T follicular helper cell (primary cell): Measurements from ENCODE around the gene AMDHD2.

Experiments
- DNase-seq: peaks from one replicate; pipeline ENCODE4 v3.0.0-alpha.2; 2020; ENCODE audit warnings: low read depth

The AMDHD2 gene

DNA sequence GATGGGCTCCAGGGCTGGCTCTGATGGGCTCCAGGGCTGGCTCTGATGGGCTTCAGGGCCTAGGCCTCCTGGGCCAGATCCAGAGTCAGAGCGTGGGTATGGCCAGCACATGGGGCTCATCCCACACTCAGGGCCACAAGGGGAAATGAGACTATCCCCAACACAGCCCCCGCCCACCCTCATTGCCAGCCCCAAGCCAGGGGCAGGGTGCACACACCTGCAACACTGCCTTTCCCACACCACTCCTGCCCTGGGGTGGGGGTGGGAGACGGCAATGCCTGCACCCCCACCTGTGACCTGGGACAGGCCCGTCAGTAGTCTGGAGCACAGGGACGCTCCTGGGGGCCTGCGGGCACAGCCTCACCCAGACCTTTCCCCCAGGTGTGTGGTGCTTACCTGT, 20.7 kb upstream of the AMDHD2 start:
- no peak for DNase-seq

DNA sequence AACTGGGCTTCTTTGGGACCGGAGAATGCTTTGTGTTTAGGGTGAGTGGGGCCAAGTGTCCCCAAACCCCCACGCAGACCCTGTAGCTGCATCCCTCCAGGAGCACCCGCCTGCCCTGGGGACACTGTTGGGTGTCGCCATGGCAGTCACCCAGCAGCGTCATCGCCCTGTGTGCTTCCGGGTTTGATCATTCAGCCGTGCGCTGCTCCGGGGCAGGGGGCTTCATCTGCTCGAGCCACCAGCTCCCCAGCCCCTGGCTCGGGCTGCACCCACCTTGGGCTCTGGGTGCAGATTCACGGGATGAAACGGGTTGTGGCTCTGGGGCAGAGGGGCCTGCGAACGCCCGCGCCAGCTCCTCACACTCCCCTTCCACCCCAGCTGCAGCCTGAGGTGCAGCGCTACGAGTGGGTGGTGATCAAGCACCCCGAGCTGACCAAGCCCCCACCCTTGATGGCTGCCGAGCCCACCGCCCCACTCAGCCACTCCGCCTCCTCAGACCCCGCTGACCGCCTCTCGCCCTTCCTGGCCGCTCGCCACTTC, 20.2 kb upstream of the AMDHD2 start:
- DNase-seq: no peak

DNA sequence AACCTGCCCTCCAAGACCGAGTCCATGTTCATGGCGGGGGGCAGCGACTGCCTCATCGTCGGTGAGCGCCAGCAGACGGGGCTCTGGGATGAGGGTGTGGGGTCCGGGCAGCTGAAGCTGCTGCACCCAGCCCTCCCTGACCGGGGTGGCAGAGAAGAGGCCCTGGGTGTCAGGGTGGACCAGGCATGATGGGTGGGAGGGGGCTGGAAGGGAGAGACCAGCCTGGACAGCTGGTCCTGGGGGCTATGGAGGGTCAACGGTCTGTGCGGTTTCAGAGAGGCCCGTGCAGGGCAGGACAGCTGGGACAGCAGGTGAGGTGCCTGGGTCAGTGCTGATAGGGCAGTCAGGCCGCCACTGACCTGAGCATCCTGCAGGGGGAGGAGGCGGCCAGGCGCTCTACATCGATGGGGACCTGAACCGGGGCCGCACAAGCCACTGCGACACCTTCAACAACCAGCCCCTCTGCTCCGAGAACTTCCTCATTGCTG, 19.7 kb upstream of the AMDHD2 start:
- no peak for DNase-seq

DNA sequence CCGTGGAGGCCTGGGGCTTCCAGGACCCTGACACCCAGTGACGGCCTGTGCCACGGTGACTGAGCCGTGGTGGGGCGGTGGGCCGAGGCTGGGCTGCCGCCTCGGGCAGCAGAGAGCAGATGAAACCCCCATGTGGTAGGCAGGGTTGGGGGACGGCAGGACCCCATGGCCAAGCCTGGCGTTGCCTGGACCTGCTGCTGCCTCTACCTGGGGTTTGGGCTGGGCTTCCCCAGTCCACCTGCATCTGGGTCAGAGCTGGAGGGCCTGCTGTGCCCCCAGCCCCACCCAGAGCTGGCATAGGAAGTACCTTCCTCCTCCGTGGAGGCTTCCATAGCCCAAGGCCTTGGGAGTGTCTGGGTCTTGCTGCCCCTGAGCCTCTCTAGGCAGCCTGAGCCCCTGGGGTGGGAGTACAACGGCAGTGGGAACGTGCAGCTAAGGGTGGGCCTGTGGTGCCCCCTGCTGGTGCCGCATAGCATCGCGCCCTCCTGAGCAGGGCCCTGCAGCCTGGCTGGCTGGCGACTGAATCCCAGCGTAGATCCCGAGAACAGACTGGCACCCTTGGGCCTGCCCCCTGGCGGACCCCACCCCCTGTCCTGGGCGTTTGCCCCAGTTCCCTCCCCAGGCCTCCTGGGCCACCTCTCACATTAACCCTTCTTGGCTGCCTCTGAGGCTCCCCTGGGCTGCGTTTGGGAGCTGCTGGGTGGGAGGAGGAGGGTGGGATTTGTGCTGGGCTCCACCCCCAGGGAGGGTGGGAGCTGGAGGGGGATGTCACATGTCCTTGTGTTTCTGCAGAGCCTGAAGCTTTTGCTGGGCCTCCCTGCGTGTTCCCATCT, 19.0 kb upstream of the AMDHD2 start:
- DNase-seq: peak; percentile 69

DNA sequence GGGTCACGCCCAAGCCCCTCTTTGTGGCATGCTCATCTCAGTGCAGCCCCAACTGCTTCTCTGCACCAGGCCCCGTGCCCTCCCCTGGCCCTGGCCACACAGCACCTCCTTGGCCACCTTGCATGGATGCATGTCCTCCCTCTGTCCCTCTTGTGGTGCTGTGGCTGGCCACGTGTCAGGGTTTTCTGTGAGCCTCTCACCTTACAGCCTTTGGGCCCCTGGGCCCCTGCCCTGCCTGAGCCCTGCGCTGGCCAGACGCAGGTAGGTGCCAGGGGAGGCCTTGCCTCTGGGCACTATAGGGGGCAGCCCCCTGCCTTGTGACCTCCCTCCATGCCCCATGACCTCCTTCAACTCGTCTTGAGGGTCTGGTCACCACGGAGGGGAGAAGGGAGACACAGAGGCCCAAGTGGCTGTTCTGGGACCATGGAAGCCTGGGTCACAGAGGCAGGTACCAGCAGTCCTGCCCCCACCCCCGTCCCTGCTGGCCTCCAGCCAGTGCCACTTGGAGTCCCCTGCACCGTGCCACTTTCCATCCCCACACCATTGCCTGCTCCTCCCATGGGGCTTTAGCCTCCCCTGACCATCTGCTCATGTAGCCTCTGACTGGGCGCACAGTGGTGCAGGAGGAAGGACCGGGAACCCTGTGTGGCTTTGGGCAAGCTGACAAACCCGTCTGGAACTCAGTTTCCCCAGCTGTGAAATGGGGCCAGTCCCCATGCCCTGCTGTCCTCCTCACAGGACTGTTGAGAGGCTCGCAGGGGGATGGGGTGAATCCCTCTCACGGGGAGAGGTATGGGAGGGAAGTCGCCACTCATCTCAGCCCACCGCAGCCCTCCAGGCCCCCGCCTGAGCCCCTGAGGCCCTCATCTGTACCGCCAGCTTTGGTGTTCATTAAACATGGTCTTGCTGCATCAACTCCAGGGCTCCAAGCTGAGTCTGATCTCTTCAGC, 17.9 kb upstream of the AMDHD2 start:
- DNase-seq: no peak

DNA sequence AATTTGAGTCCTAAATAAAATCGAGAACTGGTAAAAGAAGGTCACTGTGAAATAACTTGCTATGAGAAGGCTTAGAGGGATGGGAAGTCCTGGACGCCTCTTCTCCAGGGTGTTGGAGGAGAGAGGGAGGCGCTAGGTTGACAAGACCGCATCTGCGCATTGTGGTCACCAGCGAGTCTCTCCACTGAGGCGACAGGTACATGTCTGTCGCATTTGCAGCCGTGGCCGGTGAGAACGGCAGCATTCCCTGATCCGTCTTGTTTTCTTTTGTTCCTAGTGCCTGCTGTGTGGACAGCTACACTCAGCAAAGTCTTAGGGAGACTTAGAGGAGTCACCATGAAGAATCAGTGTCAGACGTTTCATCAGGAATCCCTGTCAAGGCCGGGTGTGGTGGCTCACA, 14.5 kb upstream of the AMDHD2 start:
- no peak for DNase-seq

DNA sequence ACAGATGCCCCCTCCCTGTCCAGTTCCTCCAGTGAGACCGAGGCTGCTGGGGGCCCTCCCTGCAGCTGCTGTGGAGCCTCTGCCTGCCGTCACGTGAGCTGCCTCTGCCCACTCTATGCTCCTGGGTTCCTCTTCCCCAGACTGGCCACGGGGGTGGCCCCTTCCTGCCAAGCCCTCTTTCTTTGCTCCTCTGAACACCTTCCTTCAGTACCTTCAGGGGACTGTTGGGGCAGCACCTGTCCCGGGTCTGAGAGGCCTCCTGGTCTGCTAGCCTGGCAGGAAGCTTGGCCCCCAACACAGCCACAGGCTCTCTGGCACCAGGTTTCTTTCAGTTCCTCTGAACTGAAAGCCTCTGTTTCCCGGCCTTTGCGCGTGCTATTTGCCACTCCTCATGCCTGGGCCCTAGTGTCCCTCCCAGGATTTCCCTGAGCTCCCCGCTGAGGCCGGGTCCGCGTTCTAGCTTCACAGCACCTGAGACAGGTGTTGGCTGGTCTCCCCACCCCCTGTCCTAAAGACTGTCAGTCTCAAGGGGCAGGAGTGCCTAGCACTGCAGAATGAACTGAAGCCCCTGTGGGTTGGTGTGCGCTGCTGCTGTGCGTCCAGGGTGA, 13.0 kb upstream of the AMDHD2 start:
- no peak for DNase-seq

DNA sequence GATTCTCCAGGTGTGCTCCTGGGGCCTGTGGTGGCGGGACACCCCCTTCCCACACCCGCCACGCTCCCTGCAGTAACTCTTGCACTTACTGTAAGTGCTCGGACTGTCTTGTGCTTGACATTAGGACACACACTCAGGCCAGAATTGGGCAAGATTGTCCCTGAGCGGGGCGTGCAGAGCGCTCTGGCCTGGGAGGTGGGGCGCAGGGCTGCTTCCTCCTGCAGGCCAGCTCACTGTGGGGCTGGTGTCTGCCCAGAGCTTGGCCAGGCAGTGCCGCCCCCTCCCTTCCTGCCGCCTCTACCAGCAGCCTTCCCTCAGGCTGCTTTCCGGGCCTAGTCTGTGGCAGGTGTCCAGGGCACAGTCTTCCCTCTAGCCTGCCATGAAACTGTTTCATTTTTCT, 12.5 kb upstream of the AMDHD2 start:
- no peak for DNase-seq

DNA sequence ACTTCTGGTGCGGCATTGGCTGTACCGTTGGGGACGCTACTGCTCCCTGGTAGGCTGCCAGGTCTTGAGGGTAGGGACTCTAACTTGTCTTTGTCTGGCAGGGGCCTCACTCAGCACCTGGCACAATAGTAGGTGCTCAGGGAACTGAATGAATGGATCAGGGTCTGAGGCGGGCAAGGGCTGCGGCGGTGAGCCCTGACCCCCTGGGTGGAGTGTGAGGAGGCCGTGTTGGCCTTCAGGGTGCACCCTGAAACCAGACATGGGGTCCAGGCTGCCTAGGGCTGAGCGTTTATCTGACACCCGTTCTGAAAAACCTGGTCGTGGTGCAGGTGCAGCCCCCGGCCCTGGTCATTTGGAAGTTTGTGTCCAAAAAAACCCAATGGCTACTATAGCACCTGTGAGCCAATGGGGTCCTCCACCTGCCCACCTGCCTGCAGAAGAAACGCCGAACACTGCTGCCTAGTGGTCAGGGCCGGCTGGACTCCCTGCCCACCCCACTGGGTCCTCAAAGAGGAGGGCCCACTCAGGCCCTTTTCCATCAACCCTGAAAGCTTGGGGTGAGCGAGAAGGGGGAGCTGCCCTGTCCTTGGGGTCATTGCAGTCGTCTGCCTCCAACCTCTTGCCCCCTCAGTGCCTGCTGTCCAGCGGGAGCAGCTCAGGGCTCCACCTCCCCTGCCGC, 11.3 kb upstream of the AMDHD2 start:
- no peak for DNase-seq

DNA sequence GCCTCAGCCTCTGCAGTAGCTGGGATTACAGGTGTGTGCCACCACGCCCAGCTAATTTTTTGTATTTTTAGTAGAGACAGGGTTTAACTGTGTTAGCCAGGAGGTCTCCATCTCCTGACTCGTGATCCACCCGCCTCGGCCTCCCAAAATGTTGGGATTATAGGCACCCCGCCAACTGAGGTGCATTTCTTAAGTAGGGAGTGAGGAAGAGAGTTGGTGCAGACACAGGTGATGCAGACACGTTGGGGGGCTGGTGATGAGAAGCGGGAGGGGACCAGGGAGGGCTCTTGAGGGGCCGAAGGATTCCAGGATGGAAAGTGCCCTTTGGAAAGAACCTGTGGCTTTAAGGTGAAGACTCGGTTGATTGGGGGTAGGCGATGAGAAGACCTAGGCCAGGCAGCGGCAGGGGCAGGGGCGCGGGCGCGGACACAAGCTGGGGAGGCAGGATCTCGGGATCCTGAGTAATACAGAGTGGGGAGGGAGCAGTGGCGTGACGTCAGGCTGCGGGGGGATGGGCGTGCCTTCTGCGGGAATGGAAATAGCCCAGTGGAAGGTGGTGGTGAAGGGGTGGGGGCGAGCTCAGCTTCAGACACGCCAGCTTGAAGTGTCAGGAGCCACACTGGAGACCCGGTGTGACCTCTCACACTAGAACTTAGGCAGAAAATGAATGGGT, 8.9 kb upstream of the AMDHD2 start:
- DNase-seq: no peak

DNA sequence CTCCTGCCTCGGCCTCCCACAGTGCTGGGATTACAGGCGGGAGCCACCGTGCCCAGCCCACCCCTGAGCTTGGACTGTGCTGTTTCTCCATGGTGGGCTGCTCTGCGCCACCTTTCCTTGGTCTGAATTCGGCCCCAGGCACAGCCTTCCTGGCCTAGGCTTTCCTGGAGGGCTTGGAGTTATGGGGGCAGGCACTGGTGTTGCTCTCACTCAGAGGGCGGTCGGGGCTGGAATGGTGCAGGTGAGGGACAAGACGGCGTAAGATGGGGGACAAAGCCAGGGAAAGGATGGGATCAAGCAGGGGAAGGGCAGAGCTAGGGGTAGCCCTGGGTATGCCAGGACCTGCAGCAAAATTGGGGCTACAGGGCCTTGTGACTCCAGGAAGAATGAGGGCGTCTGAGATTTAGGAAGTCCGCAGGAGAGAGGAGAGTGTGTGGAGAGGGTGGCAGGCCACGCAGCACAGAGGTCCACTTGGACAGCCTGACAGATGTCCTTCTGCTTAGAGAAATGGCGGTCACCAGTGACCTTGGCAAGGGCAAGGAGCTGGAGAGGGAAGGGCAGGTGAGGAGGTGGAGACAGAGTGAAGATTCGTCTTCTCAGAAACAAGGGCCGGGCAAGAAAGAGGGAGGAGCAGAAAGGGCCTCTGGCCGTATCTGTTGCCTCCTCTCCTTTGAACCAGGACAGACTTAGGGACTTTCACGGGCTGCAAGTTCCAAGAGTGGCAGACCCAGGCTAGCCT, 8.0 kb upstream of the AMDHD2 start:
- no peak for DNase-seq

DNA sequence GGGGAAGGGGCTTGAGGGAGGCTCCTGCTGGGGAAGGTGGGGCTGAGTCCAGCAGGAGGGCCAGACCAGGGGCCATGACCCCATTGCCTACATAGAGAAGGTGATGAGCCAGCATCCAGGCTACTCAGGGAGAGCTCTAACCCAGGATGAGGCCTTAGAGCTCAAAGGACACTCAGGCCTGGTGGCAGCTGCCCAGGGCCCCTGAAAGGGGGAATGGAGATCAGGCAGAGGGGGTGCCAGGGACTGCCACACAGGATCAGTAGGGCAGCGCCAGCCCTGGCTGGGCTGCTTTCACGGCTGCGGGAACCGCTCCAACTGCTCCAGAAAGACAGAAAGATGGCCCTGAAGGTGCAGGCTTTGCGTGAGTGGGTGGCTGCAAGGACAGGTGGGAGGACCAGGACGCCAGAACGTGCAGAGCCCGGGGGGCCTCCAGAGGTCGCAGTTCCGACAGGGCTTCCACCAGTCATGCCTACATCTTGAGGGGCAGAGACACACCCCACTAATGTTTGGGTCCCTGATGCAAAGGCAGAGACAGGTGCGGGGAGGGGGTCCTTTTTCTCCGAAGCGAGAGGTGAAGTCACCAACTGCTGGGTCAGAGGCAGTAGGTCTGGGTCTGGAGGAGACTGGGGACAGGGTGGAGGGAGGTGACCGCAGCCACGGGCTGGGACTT, 7.3 kb upstream of the AMDHD2 start:
- no peak for DNase-seq

DNA sequence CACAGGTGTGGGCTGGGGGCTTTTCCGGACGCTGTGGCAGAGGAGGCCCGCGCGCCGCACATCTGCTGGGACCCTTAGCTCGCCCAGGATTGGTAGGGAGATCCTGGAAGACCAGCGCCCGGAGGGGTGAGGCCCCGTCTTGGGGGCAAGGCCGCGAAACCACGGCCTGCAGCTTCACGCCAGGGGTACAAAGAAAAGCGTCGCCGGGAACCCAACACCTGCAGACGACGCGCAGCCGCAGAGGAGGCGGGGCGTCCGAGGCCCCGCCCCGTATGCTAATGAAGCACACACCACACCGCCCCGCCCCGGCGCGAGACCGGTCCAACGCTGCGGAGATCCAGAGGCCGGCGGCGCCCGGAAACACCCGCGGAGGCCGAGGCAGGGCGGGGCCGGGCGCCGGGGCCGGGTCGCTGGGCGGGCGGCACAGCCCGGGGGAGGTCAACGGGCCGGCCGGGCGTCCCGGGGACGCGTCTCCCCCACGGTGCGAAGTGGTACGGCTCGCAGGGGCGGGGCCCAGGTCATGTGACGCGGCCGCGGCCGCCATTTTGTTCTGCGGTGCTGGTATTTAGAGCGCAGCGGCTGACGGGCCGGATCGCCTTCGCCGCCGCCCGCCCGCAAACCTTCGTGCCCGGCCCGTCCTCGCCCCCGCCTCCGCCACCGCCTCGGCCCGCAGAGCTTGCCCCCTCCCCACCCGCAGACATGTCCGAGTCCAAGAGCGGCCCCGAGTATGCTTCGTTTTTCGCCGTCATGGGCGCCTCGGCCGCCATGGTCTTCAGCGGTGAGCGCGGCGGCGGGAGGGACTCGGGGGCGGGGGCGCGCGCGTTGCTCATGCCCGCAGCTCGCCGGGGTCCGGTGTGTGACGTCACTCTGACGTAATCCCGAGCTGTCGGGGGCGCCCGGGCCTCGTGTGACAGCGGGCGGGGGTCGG, 6.5 kb upstream of the AMDHD2 start, which contains the start of gene ATP6V0C:
TSS of gene ATP6V0C (plus strand) at position 548 of the 928 bp plus-strand sequence. CDS start at position 700, 152 bp downstream.
- peak; percentile 85 for DNase-seq

DNA sequence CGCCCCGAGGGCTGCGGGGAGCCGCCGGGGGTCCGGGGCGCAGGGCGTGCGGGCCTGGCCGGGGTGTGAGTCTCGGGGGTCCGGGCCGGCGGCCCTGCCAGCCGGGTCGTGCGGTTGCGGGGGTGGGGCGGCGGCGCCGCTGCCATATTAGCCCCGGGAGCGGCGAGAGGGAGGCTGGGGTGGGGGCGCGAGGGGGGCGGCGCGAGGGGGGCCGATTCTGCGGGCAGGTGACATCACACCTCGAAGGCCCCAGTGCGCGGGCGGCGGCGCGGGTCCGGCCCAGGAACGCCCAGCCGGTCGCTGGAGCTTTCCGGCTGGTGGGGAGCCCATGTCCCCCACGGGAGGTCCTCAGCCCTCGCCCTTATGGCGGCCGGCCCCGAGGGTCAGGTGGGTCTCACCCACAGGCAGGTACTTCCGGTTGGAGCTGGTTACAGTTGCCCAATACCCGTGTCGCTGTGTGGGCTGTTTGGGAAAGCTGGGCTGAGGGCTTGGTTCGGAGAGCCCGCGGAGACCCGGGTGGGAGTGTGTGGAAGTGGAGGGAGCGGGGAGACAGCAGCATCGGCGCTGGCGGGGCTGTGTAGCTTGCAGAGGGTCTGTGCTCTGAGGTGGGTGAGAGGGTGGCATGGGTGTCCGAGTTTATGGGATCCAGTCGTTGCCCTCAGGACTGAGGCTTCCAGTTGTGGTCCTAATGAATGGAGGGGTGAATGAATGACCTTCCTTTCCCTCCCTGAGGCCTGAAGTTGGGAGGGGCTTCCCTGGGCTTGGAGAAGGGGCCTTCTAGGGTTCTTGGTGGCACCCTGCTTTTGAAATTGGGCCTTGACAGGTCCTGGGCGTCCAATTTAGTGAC, 5.6 kb upstream of the AMDHD2 start:
- DNase-seq: no peak

DNA sequence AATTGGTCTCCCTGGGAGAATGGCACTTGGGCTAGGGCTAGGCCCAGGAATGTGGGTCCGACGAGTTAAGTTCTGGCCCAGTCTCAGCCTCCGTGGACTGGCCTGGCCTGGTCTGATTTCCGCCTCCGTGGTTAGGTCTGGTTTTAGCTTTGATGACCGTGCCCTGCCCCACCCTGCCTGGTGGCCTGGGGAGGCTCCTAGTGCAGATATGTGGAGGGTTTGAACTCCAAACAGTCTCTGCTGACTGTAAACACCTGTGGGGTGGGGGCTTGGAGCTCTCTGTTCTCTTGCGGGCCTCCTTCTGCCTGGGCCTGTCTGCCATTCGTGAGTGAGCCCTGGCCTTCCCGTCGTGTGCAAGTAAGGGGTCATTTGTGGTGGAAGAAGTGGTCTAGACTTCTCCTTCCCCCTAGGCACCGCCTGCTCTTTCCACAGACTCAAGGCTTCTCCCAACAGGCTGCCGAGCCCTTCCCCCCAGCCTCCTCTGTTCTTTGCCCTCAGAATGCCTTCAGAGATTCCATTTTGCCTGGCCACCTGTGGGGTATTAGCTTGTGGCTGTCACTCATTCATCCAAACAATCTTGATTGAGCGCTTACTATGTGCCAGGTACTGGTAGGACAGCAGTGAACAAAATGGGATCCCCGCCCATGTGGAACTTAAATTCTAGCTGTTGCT, 4.9 kb upstream of the AMDHD2 start:
- DNase-seq: no peak

DNA sequence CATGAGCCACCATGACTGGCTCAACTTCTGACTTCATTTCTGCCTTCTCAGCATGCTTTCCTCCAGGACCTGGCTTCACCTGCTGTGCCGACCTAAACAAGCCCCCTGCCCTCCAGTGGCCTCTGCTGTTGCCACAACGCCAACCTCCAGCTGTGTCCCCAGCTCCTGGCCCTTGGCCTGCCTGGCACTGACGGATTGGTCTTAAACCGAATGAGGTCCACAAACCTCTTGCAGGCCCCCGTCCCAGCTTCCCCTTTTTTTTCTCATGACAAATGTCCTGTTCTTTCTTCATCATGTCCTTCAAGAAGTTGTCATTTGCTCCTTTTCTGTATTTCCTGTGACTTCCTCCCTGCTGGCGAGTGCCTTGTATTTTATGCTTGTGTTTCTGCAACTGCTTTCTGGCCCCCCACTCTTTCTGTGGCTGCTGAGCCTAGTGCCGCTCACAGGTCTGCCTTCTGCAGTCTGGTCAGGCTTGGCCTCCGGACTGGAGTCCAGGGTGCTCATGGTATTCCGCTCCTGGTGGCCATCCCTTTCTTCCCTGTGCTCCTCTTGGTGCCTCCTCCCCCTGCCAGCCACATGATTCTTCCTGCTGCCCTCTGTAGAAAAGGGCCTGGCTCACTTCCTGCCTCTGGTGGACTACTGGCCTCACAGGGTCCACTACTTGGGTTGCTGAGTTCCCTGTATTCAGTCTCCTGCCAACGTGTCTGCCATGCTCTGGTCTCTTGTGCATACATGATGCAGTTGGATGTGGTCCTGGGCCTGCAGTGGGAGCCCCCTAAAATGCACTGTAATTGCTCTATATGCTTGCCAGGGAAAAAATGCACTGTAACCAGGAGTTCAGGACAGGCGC, 3.6 kb upstream of the AMDHD2 start:
- no peak for DNase-seq
